Cardiac muscle cell (in vitro differentiated cells and primary cell): ENCODE data around the gene CPXM2. TPM values are rescaled to one million over a fixed set of nuclear protein-coding genes. Genes with fewer than 3 reads are reported as not detected.

ENCODE experiments used
- DNase-seq, 2 donors: peaks; one replicate each; pipeline versions ENCODE4 v3.0.0 to v3.0.0-alpha.2; 2010 to 2017; ENCODE audit warnings: low read depth in 1 of 2, low spot score in 1 of 2
- H3K27ac ChIP-seq: fragments of 200-600 bp; sonication (generic); 2 replicates; pipeline ENCODE4 v1.5.1; 2016
- H3K27me3 ChIP-seq: fragments of 200-600 bp; sonication (generic); 2 replicates; pipeline ENCODE4 v1.6.0; 2016; ENCODE audit warnings: control low read depth
- H3K36me3 ChIP-seq: fragments of 200-600 bp; sonication (generic); 2 replicates; pipeline ENCODE4 v1.5.1; 2016; ENCODE audit warnings: control low read depth
- H3K4me1 ChIP-seq: fragments of 200-600 bp; sonication (generic); 2 replicates; pipeline ENCODE4 v1.8.1; 2017; ENCODE audit warnings: low read depth, mild to moderate bottlenecking, mixed run types
- H3K4me3 ChIP-seq: fragments of 200-600 bp; sonication (generic); 2 replicates; pipeline ENCODE4 v1.5.1; 2016; ENCODE audit warnings: mild to moderate bottlenecking
- H3K9me3 ChIP-seq: fragments of 200-600 bp; sonication (generic); 2 replicates; pipeline ENCODE4 v1.5.1; 2017; ENCODE audit warnings: low read depth, mild to moderate bottlenecking, control low read depth
- CTCF ChIP-seq: IDR thresholded peaks from 2 replicates; pipeline ENCODE4 v1.5.1; 2012; ENCODE audit warnings: low read depth, mild to moderate bottlenecking, low read length
- polyA plus RNA-seq: library from polyadenylated mRNA; unstranded; fragments of >200 nt; fragmentation: Nextera tagmentation; extraction: Ambion mirVana; gene quantifications from 2 replicates; pipeline ENCODE4 v1.2.1, GENCODE V29; 2016
- total RNA-seq: library from RNA; depleted of rRNA; stranded (reverse); fragments of >200 nt; gene quantifications from 2 replicates; pipeline ENCODE4 v1.2.3, GENCODE V29; 2016

Gene CPXM2
- total and polyA plus RNA-seq, 2 experiments from 2014 or later, result 0.39 to 1.3 TPM

GRCh38 chr10:123847686-123848432 lies 43.7 kb downstream of the CPXM2 start:
- no peak overlapping the region for H3K4me3 ChIP-seq
- no peaks in the 10 kb centered on the region for H3K4me1 ChIP-seq
- no peaks in the 10 kb centered on the region for H3K9me3 ChIP-seq
- H3K36me3 ChIP-seq, result no peaks in the 10 kb centered on the region
- H3K27ac ChIP-seq, result no peak overlapping the region
- peak in 1 of 2 donors; percentile 26 for DNase-seq
- no peaks in the 10 kb centered on the region for H3K27me3 ChIP-seq
- TF ChIP-seq CTCF, result no peak

GRCh38 chr10:123843835-123844234 lies 47.8 kb downstream of the CPXM2 start:
- Histone ChIP-seq H3K4me3 (no peak overlapping the region), H3K4me1 (no peaks in the 10 kb centered on the region), H3K27me3 (peaks cover 3% of the 10 kb centered on the region), H3K36me3 (no peaks in the 10 kb centered on the region), H3K9me3 (no peaks in the 10 kb centered on the region), H3K27ac (no peak overlapping the region)
- no peak for DNase-seq
- no peak for TF ChIP-seq CTCF

GRCh38 chr10:123842692-123843385 lies 48.8 kb downstream of the CPXM2 start:
- Histone ChIP-seq H3K4me3 (no peak overlapping the region), H3K4me1 (no peaks in the 10 kb centered on the region), H3K27me3 (peaks cover 3% of the 10 kb centered on the region), H3K9me3 (no peaks in the 10 kb centered on the region), H3K27ac (no peak overlapping the region), H3K36me3 (no peaks in the 10 kb centered on the region)
- DNase-seq, result no peak
- TF ChIP-seq CTCF, result no peak

- no peak overlapping the region for H3K4me3 ChIP-seq
- no peaks in the 10 kb centered on the region for H3K4me1 ChIP-seq
- no peak for DNase-seq
- H3K9me3 ChIP-seq, result no peaks in the 10 kb centered on the region
- peaks cover 5% of the 10 kb centered on the region for H3K27me3 ChIP-seq
- H3K27ac ChIP-seq, result no peak overlapping the region
- H3K36me3 ChIP-seq, result no peaks in the 10 kb centered on the region
- TF ChIP-seq CTCF, result no peak
Measured at GRCh38 chr10:123841560-123841959, 50.0 kb downstream of the CPXM2 start.

GRCh38 chr10:123841115-123841514 lies 50.5 kb downstream of the CPXM2 start:
- TF ChIP-seq CTCF, result no peak
- no peaks in the 10 kb centered on the region for H3K36me3 ChIP-seq
- no peaks in the 10 kb centered on the region for H3K4me1 ChIP-seq
- no peak for DNase-seq
- peaks cover 6% of the 10 kb centered on the region for H3K27me3 ChIP-seq
- H3K27ac ChIP-seq, result no peak overlapping the region
- H3K4me3 ChIP-seq, result no peak overlapping the region
- no peaks in the 10 kb centered on the region for H3K9me3 ChIP-seq
